GM12878 (cell line): ENCODE data around the gene POLR3A. TPM values are rescaled to one million over a fixed set of nuclear protein-coding genes. Genes with fewer than 3 reads are reported as not detected.

ENCODE experiments used
- ATAC-seq: fragments of 200-7000 bp; cut with Tn5 transposase; 3 replicates; pipeline ENCODE4 v1.9.1; 2020; ENCODE audit warnings: mild to moderate bottlenecking, moderate library complexity
- BruUV-seq: library from RNA; stranded (reverse); fragments of 400-500 nt; replicated peaks from 2 replicates; lab custom pipeline; 2021; lab: Mats Ljungman, UMichigan
- CTCF ChIA-PET: fragments of 300-600 bp; sonication (Branson Sonifier 250); formaldehyde crosslinking; extraction: SDS; loops from one replicate; lab custom pipeline; 2021; ENCODE audit warnings: inconsistent platforms; lab: Yijun Ruan, JAX
- POLR2A ChIA-PET: fragments of 350-600 bp; formaldehyde crosslinking; extraction: SDS; loops from one replicate; lab custom pipeline; 2021; ENCODE audit warnings: inconsistent platforms; lab: Charles Lee
- RAD21 ChIA-PET: fragments of 300-600 bp; sonication (Branson Sonifier 250); formaldehyde crosslinking; loops from one replicate; lab custom pipeline; 2023; ENCODE audit warnings: antibody characterized with exemption; ENCODE audit not compliant: unreplicated experiment; lab: Charles Lee
- SMC1A ChIA-PET: fragments of 300-600 bp; sonication (Branson Sonifier 250); formaldehyde crosslinking; loops from one replicate; lab custom pipeline; 2023; ENCODE audit not compliant: unreplicated experiment, uncharacterized antibody; lab: Charles Lee
- DNase-seq: peaks from one replicate; pipeline ENCODE4 v3.0.0-alpha.2; 2011; ENCODE audit warnings: low read depth, low spot score
- FAIRE-seq: peaks from 3 replicates; lab custom pipeline; 2011; peaks lifted over from hg19 to GRCh38; lab: Jason Lieb, UNC
- H2AFZ ChIP-seq: 2 replicates; pipeline ENCODE4 v1.6.0; 2011; ENCODE audit warnings: low read depth, low read length, control low read depth; ENCODE audit not compliant: control insufficient read depth
- H3K27ac ChIP-seq: 2 replicates; pipeline ENCODE4 v1.5.1; 2011; ENCODE audit warnings: control low read depth; ENCODE audit not compliant: control insufficient read depth, insufficient read depth
- H3K27me3 ChIP-seq, 2 experiments: replicated peaks in 1 of 2; 2 replicates each; pipeline versions ENCODE4 v1.6.0 to v1.6.1; 2011; ENCODE audit warnings: low read length in 1 of 2; ENCODE audit not compliant: control insufficient read depth in 2 of 2, insufficient read depth in 2 of 2
- H3K36me3 ChIP-seq, 2 experiments: 2 replicates each; pipeline ENCODE4 v1.5.1; 2011; ENCODE audit warnings: low read length in 1 of 2; ENCODE audit not compliant: control insufficient read depth in 2 of 2, insufficient read depth in 2 of 2
- H3K4me1 ChIP-seq: 2 replicates; pipeline ENCODE4 v1.6.1; 2011; ENCODE audit warnings: mild to moderate bottlenecking, low read length, moderate library complexity, mixed read lengths; ENCODE audit not compliant: control insufficient read depth, insufficient read depth
- H3K4me2 ChIP-seq: 2 replicates; pipeline ENCODE4 v1.6.0; 2011; ENCODE audit warnings: control low read depth; ENCODE audit not compliant: control insufficient read depth, insufficient read depth
- H3K4me3 ChIP-seq: fragments of 200-600 bp; sonication (generic); 2 replicates; pipeline ENCODE4 v1.5.1; 2016
- H3K79me2 ChIP-seq: 2 replicates; pipeline ENCODE4 v1.6.0; 2011; ENCODE audit warnings: low read length; ENCODE audit not compliant: control insufficient read depth, insufficient read depth
- H3K9ac ChIP-seq: 2 replicates; pipeline ENCODE4 v1.8.0; 2011; ENCODE audit warnings: low read length, control low read depth, mixed read lengths; ENCODE audit not compliant: control insufficient read depth, insufficient read depth
- H3K9me3 ChIP-seq: replicated peaks from 3 replicates; pipeline ENCODE4 v1.5.1; 2011; ENCODE audit warnings: mild to moderate bottlenecking, low read length; ENCODE audit not compliant: control insufficient read depth, insufficient read depth
- H4K20me1 ChIP-seq: 2 replicates; pipeline ENCODE4 v1.6.0; 2011; ENCODE audit not compliant: control insufficient read depth, insufficient read depth
- KDM1A ChIP-seq: fragments of 200-600 bp; sonication (generic); IDR thresholded peaks from 2 replicates; pipeline ENCODE4 v1.6.1; 2016; ENCODE audit warnings: borderline replicate concordance
- MXI1 ChIP-seq: fragments of 150-350 bp; IDR thresholded peaks from 2 replicates; pipeline ENCODE4 v1.6.1; 2011; ENCODE audit warnings: low read depth, mild to moderate bottlenecking, inconsistent platforms, low read length, improper control_type of control experiment
- NFXL1 ChIP-seq: fragments of 450-650 bp; IDR thresholded peaks from 2 replicates; pipeline ENCODE4 v1.6.1; 2017; ENCODE audit warnings: antibody characterized with exemption, mild to moderate bottlenecking, borderline replicate concordance
- RAD51 ChIP-seq: fragments of 450-650 bp; IDR thresholded peaks from 2 replicates; pipeline ENCODE4 v1.6.1; 2016; ENCODE audit warnings: moderate library complexity, mild to moderate bottlenecking, inconsistent platforms
- RBBP5 ChIP-seq: fragments of 200-600 bp; sonication (generic); conservative IDR thresholded peaks from 2 replicates; pipeline ENCODE4 v1.6.1; 2016
- TCF3 ChIP-seq: IDR thresholded peaks from 2 replicates; pipeline ENCODE4 v1.6.1; 2012; ENCODE audit warnings: low read depth, mild to moderate bottlenecking, low read length, borderline replicate concordance; ENCODE audit not compliant: insufficient read depth
- YY1 ChIP-seq: IDR thresholded peaks from 2 replicates; pipeline ENCODE4 v1.6.1; 2011; ENCODE audit warnings: low read depth, mild to moderate bottlenecking, low read length
- WGBS: methylation state at CpG from one replicate; pipeline ENCODE4 v1.1.6; 2016; ENCODE audit warnings: low lambda C conversion rate; ENCODE audit not compliant: insufficient replicate concordance, insufficient coverage; ENCODE audit errors: missing lambda C conversion rate; 5-methylcytosine and 5-hydroxymethylcytosine counted together
- in situ Hi-C: fragments of 300-500 bp; cut with MboI; formaldehyde crosslinking; loops from 9 replicates; pipeline ENCODE4 v1.14.3; 2018; ENCODE audit warnings: mixed read lengths
- intact Hi-C: fragments of 100-400 bp; cut with micrococcal nuclease; formaldehyde crosslinking; loops from one replicate; pipeline ENCODE4 v1.14.2; 2022; ENCODE audit not compliant: unreplicated experiment
- polyA plus RNA-seq, 11 experiments: library from polyadenylated mRNA; depleted of rRNA in 4 of 11; unstranded in 6 of 11; stranded (reverse) in 5 of 11; fragments of >200 nt; fragmentation: Nextera tagmentation in 4 of 11; fragmentation: Illumina TruSeq in 1 of 11; extraction: Ambion mirVana in 4 of 11; extraction: Trizol in 1 of 11; gene quantifications; 1 replicate in 1 of 11; 2 replicates in 10 of 11; pipeline versions ENCODE4 v1.2.1 to v1.2.3, GENCODE V29; 2011 to 2016; ENCODE audit warnings: inconsistent platforms in 2 of 11, missing spikeins in 2 of 11, low read depth in 1 of 11
- total RNA-seq, 4 experiments: library from RNA; depleted of rRNA in 3 of 4; stranded (reverse); fragments of >200 nt in 3 of 4; fragmentation: Illumina TruSeq in 1 of 4; extraction: Trizol in 1 of 4; gene quantifications; 2 replicates each; pipeline versions ENCODE4 v1.2.1 to v1.2.3, GENCODE V29; 2013 to 2021
- TF ChIP-seq, protein P1 (sequence below): fragments of 450-650 bp; IDR thresholded peaks from 2 replicates; pipeline ENCODE4 v1.6.1; 2017; ENCODE audit warnings: low read depth, mild to moderate bottlenecking, moderate library complexity

POLR3A gene
- total and polyA plus RNA-seq, 10 of the 15 experiments (the other 5 are each of a cell fraction or from before 2014, with no cell fraction given), result 5.4 to 20.4 (median 14.4) TPM

DNA sequence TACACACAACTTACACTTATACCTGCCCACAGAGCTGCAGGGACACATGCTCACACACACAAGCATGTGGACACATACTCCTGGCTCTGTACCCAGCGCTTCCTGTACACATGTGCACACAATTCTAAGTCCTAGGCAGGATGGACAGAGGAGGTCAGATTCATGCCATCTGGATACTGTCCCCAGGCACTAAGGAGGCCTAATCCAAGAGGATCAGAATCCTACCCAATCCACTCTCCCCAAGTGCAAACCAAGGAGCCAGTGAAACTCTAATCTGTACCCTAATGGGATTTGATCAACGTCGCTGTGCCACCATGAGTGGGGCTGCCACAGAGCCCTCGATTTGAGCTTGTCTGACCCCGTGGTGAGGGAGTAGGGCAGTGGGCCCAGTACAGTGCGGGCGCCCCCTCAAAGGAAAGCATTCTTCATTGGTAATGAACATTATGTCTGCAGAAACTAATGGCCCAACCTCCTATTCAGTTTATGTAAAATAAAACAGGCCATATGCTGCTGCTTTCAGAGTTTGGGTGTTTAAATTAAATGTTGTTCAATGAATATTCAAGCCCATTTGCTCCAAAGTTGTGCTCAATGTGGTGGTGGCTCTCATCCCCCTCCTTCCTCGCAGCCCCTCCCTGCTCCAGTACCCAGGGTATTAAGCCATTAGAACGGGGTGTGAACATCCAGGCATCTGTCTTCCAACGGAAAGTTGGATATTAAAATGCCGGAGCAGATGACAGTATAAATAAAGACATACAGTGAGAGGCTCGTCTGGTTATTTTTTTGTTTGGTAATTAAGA is 30.8 kb upstream of the POLR3A start:
- POLR2A ChIA-PET, result no interaction called here
- H3K4me2 ChIP-seq, result no peak overlapping the region
- no peak for ATAC-seq
- TF ChIP-seq, protein P1, sequence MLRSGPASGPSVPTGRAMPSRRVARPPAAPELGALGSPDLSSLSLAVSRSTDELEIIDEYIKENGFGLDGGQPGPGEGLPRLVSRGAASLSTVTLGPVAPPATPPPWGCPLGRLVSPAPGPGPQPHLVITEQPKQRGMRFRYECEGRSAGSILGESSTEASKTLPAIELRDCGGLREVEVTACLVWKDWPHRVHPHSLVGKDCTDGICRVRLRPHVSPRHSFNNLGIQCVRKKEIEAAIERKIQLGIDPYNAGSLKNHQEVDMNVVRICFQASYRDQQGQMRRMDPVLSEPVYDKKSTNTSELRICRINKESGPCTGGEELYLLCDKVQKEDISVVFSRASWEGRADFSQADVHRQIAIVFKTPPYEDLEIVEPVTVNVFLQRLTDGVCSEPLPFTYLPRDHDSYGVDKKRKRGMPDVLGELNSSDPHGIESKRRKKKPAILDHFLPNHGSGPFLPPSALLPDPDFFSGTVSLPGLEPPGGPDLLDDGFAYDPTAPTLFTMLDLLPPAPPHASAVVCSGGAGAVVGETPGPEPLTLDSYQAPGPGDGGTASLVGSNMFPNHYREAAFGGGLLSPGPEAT, result no peak
- no peak for TF ChIP-seq KDM1A
- TF ChIP-seq RAD51, result no peak
- TF ChIP-seq TCF3, result no peak
- TF ChIP-seq, all 136 proteins: peak for 0
- in situ Hi-C loops (no loop called here), intact Hi-C loops (no loop called here)
- Histone ChIP-seq H3K79me2 (no peaks in the 10 kb centered on the region), H3K9me3 (no peaks in the 10 kb centered on the region; the same call in 2 of the 3 replicates), H3K4me1 (no peaks in the 10 kb centered on the region), H3K27me3 (no peaks in the 10 kb centered on the region), H3K4me3 (no peak overlapping the region), H3K9ac (no peak overlapping the region), H3K27ac (no peak overlapping the region), H2AFZ (no peak overlapping the region), H4K20me1 (no peaks in the 10 kb centered on the region), H3K36me3 (no peaks in the 10 kb centered on the region)
- ChIA-PET CTCF (no interaction called here), RAD21 (no interaction called here), SMC1A (no interaction called here)
- 61% methylated on average over 12 of the region's 12 CpGs for WGBS
- DNase-seq, result no peak
- no peak for FAIRE-seq
- no TSS peak for BruUV-seq

DNA sequence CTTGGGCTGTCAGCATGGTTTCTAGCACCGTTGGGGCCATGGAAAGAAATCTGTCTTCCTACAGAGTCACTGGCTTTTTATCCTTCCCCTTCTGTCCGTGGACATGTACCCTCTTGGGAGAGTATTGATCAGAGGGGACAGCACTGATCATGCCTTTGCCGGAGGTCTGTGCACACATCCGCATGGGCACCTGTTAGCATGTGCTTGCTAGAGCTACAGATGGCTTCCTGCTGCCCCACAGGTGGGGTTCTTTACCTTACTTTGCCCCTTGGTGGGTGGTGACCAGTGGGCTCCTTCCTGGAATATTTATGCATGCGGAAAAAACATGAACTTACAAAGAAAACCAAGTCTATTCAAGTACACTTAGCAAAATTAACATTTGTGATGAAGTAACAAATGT is 29.2 kb upstream of the POLR3A start:
- Histone ChIP-seq H4K20me1 (no peaks in the 10 kb centered on the region), H2AFZ (no peak overlapping the region), H3K36me3 (no peaks in the 10 kb centered on the region), H3K27ac (no peak overlapping the region), H3K27me3 (no peaks in the 10 kb centered on the region), H3K79me2 (no peaks in the 10 kb centered on the region), H3K9me3 (no peaks in the 10 kb centered on the region; the same call in 2 of the 3 replicates), H3K4me3 (no peak overlapping the region), H3K4me1 (no peaks in the 10 kb centered on the region), H3K4me2 (no peak overlapping the region), H3K9ac (no peak overlapping the region)
- ChIA-PET SMC1A (no interaction called here), RAD21 (no interaction called here), CTCF (no interaction called here), POLR2A (no interaction called here)
- 54% methylated on average over 5 of the region's 5 CpGs for WGBS
- FAIRE-seq, result no peak
- intact Hi-C loops (no loop called here), in situ Hi-C loops (no loop called here)
- BruUV-seq, result no TSS peak
- no peak for DNase-seq
- TF ChIP-seq RBBP5, result no peak
- TF ChIP-seq YY1, result no peak
- no peak for TF ChIP-seq MXI1
- no peak for TF ChIP-seq NFXL1
- ATAC-seq, result no peak
